WTC11 (cell line): ENCODE data around the gene RRP8. TPM values are rescaled to one million over a fixed set of nuclear protein-coding genes. Genes with fewer than 3 reads are reported as not detected.

Experiments
- AFF4 ChIP-seq: sonication (generic); formaldehyde crosslinking; IDR thresholded peaks from 2 replicates; pipeline ENCODE4 v1.8.1; 2023; ENCODE audit warnings: mild to moderate bottlenecking, missing genetic modification reagents, borderline replicate concordance
- ATF6 ChIP-seq: sonication (generic); formaldehyde crosslinking; IDR thresholded peaks from 2 replicates; pipeline ENCODE4 v1.8.1; 2023; ENCODE audit warnings: mild to moderate bottlenecking, missing genetic modification reagents
- CBFB ChIP-seq: sonication (generic); formaldehyde crosslinking; IDR thresholded peaks from 2 replicates; pipeline ENCODE4 v1.8.1; 2022; ENCODE audit warnings: mild to moderate bottlenecking, low read depth, missing genetic modification reagents
- E2F4 ChIP-seq: sonication (generic); formaldehyde crosslinking; IDR thresholded peaks from 2 replicates; pipeline ENCODE4 v1.8.1; 2022; ENCODE audit warnings: low read depth, mild to moderate bottlenecking, moderate library complexity, missing genetic modification reagents, borderline replicate concordance
- FOXJ3 ChIP-seq: sonication (generic); formaldehyde crosslinking; IDR thresholded peaks from 2 replicates; pipeline ENCODE4 v1.9.0; 2021; ENCODE audit warnings: missing genetic modification reagents, mild to moderate bottlenecking, borderline replicate concordance
- FOXP4 ChIP-seq: sonication (generic); formaldehyde crosslinking; IDR thresholded peaks from 2 replicates; pipeline ENCODE4 v1.8.0; 2022; ENCODE audit warnings: mild to moderate bottlenecking, missing genetic modification reagents
- IRF1 ChIP-seq: sonication (generic); formaldehyde crosslinking; IDR thresholded peaks from 2 replicates; pipeline ENCODE4 v1.8.0; 2023; ENCODE audit warnings: missing genetic modification reagents
- IRF2 ChIP-seq: sonication (generic); formaldehyde crosslinking; IDR thresholded peaks from 2 replicates; pipeline ENCODE4 v1.8.0; 2022; ENCODE audit warnings: low read depth, missing genetic modification reagents, borderline replicate concordance
- JUN ChIP-seq: sonication (generic); formaldehyde crosslinking; IDR thresholded peaks from 2 replicates; pipeline ENCODE4 v1.8.0; 2023; ENCODE audit warnings: mild to moderate bottlenecking, missing genetic modification reagents
- MXD4 ChIP-seq: fragments of 250-450 bp; sonication (Bioruptor Pico); IDR thresholded peaks from 2 replicates; pipeline ENCODE4 v1.8.0; 2021; ENCODE audit warnings: mild to moderate bottlenecking, moderate library complexity, borderline replicate concordance
- NFATC4 ChIP-seq: fragments of 250-450 bp; sonication (Bioruptor Pico); IDR thresholded peaks from 2 replicates; pipeline ENCODE4 v1.9.0; 2021; ENCODE audit warnings: mild to moderate bottlenecking
- RELA ChIP-seq: sonication (generic); formaldehyde crosslinking; IDR thresholded peaks from 2 replicates; pipeline ENCODE4 v1.8.1; 2022; ENCODE audit warnings: missing genetic modification reagents, mild to moderate bottlenecking, borderline replicate concordance
- SOX15 ChIP-seq: fragments of 250-450 bp; sonication (Bioruptor Pico); IDR thresholded peaks from 2 replicates; pipeline ENCODE4 v1.9.0; 2021; ENCODE audit warnings: mild to moderate bottlenecking
- SP1 ChIP-seq: sonication (generic); formaldehyde crosslinking; conservative IDR thresholded peaks from 2 replicates; pipeline ENCODE4 v1.8.1; 2022; ENCODE audit warnings: missing genetic modification reagents
- TCF7 ChIP-seq: sonication (generic); formaldehyde crosslinking; IDR thresholded peaks from 2 replicates; pipeline ENCODE4 v1.8.0; 2022; ENCODE audit warnings: mild to moderate bottlenecking, low read depth, missing genetic modification reagents, moderate library complexity
- TP53 ChIP-seq: sonication (generic); formaldehyde crosslinking; IDR thresholded peaks from 2 replicates; pipeline ENCODE4 v1.8.1; 2023; ENCODE audit warnings: mild to moderate bottlenecking, missing genetic modification reagents
- USF2 ChIP-seq: sonication (generic); formaldehyde crosslinking; IDR thresholded peaks from 2 replicates; pipeline ENCODE4 v1.8.1; 2023; ENCODE audit warnings: mild to moderate bottlenecking, missing genetic modification reagents, moderate library complexity
- ZNF219 ChIP-seq: sonication (generic); formaldehyde crosslinking; IDR thresholded peaks from 2 replicates; pipeline ENCODE4 v1.8.0; 2023; ENCODE audit warnings: missing genetic modification reagents, mild to moderate bottlenecking, borderline replicate concordance
- ZNF317 ChIP-seq: sonication (generic); formaldehyde crosslinking; IDR thresholded peaks from 2 replicates; pipeline ENCODE4 v1.8.1; 2023; ENCODE audit warnings: low read depth, mild to moderate bottlenecking, moderate library complexity, missing genetic modification reagents, borderline replicate concordance
- ZNF423 ChIP-seq: fragments of 250-450 bp; sonication (Bioruptor Pico); IDR thresholded peaks from 2 replicates; pipeline ENCODE4 v2.1.2; 2022; ENCODE audit warnings: mild to moderate bottlenecking, moderate library complexity
- ZNF425 ChIP-seq: fragments of 250-450 bp; sonication (Bioruptor Pico); conservative IDR thresholded peaks from 2 replicates; pipeline ENCODE4 v1.9.0; 2021; ENCODE audit warnings: mild to moderate bottlenecking
- total RNA-seq: library from RNA; stranded (reverse); gene quantifications from 3 replicates; pipeline ENCODE4 v1.2.3, GENCODE V29; 2021
- TF ChIP-seq, protein P1 (sequence below): sonication (generic); formaldehyde crosslinking; IDR thresholded peaks from 2 replicates; pipeline ENCODE4 v1.8.1; 2023; ENCODE audit warnings: mild to moderate bottlenecking, missing genetic modification reagents, moderate library complexity

RRP8 gene
- total RNA-seq, 1 experiment from 2014 or later, result 15.0 TPM

DNA sequence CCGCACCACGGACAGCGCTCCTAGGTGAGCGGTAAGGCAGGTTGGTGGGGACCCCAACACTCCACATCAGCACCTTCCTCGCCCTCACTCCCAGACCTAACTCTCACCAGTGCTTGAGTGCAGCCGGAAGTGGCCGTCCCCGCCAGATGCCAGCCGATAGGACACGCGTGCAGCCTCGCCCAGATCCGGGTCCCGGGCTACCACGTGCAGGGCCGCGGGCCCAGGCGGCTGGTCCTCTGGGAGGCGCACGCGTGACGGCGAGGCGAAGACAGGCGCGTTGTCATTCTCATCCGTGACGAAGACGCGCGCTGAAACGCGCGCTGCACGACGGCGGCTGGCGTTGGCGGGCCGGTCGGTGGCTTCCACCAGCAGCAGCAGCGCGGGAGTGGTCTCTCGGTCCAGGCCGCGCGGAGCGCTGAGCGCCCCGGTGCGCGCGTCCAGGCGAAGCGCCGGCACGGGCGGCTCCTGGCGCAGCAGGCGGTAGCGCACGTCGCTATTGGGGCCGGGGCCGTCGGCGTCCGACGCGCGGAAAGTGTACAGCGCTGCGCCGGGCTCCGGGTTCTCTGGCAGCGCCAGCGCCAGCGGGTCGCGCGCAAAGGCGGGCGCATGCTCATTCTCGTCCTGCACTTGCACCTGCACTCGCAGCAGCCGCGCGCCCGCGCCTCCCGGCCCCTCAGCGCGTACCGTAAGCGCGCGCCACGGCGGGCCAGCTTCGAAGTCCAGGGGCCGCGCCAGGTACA lies 26.6 kb upstream of the RRP8 start (continued):
- TF ChIP-seq E2F4 (CRISPR knock-in tag) (0 out of 2 replicates have a peak, but pooled peaks have one; percentile 82), FOXJ3 (peak; percentile 49; the same call in 1 of the 2 replicates), CBFB (CRISPR knock-in tag) (0 out of 2 replicates have a peak, but pooled peaks have one; percentile 23), FOXP4 (CRISPR knock-in tag) (peak; percentile 94), AFF4 (no peak), SP1 (CRISPR knock-in tag) (0 out of 2 replicates have a peak, but pooled peaks have one; percentile 42), USF2 (0 out of 2 replicates have a peak, but pooled peaks have one; percentile 37), ZNF317 (CRISPR knock-in tag) (0 out of 2 replicates have a peak, but pooled peaks have one; percentile 47), IRF1 (CRISPR knock-in tag) (peak; percentile 93), TP53 (CRISPR knock-in tag) (0 out of 2 replicates have a peak, but pooled peaks have one; percentile 94), ZNF425 (CRISPR knock-in tag) (no peak), SOX15 (CRISPR knock-in tag) (no peak), ZNF423 (CRISPR knock-in tag) (no peak), NFATC4 (no peak), RELA (CRISPR knock-in tag) (no peak; the same call in 1 of the 2 replicates), TCF7 (CRISPR knock-in tag) (peak; percentile 75; the same call in 1 of the 2 replicates), MXD4 (CRISPR knock-in tag) (no peak), JUN (peak; percentile 95; the same call in 1 of the 2 replicates), ZNF219 (CRISPR knock-in tag) (peak; percentile 96), IRF2 (CRISPR knock-in tag) (peak; percentile 45; the same call in 1 of the 2 replicates), ATF6 (CRISPR knock-in tag) (no peak)
- TF ChIP-seq, protein P1, sequence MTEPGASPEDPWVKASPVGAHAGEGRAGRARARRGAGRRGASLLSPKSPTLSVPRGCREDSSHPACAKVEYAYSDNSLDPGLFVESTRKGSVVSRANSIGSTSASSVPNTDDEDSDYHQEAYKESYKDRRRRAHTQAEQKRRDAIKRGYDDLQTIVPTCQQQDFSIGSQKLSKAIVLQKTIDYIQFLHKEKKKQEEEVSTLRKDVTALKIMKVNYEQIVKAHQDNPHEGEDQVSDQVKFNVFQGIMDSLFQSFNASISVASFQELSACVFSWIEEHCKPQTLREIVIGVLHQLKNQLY (CRISPR knock-in tag), result peak; percentile 88; the same call in 1 of the 2 replicates
